Panc1 (cell line): ENCODE measurements around the gene DYRK2. TPM values are rescaled to one million over a fixed set of nuclear protein-coding genes. Genes with fewer than 3 reads are reported as not detected.

Experiments used
- ATAC-seq: fragments of 200-7000 bp; cut with Tn5 transposase; 2 replicates; pipeline ENCODE4 v1.9.1; 2020; ENCODE audit warnings: mild to moderate bottlenecking, moderate library complexity
- BruUV-seq: library from RNA; stranded (reverse); fragments of 400-500 nt; replicated peaks from 2 replicates; lab custom pipeline; 2021; lab: Mats Ljungman, UMichigan
- CTCF ChIA-PET: fragments of 300-600 bp; sonication (Branson Sonifier 250); formaldehyde crosslinking; loops from one replicate; lab custom pipeline; 2022; ENCODE audit warnings: antibody characterized with exemption; lab: Charles Lee
- POLR2A ChIA-PET: fragments of 300-600 bp; sonication (Branson Sonifier 250); formaldehyde crosslinking; loops from one replicate; lab custom pipeline; 2022; ENCODE audit warnings: antibody characterized with exemption; lab: Charles Lee
- DNase-seq: peaks from one replicate; pipeline ENCODE4 v3.0.0-alpha.2; 2010; ENCODE audit warnings: low read depth, low spot score
- H3K27ac ChIP-seq: 2 replicates; pipeline ENCODE4 v1.5.1; 2011; ENCODE audit warnings: mild to moderate bottlenecking, low read length, inconsistent platforms
- H3K27me3 ChIP-seq: fragments of 200-500 bp; sonication (Bioruptor generic); 2 replicates; pipeline ENCODE4 v1.6.0; 2014; ENCODE audit warnings: low read length, inconsistent platforms; ENCODE audit not compliant: control insufficient read depth, insufficient read depth
- H3K36me3 ChIP-seq: fragments of 200-500 bp; sonication (Bioruptor generic); 2 replicates; pipeline ENCODE4 v1.5.1; 2014; ENCODE audit warnings: inconsistent platforms, mild to moderate bottlenecking, low read length, moderate library complexity; ENCODE audit not compliant: control insufficient read depth, insufficient read depth
- H3K4me1 ChIP-seq: 2 replicates; pipeline ENCODE4 v1.5.1; 2011; ENCODE audit warnings: inconsistent platforms, mild to moderate bottlenecking, low read length, moderate library complexity; ENCODE audit not compliant: control insufficient read depth, insufficient read depth
- H3K4me3 ChIP-seq, 2 experiments: 2 replicates each; pipeline ENCODE4 v1.5.1; 2011 to 2012; ENCODE audit warnings: low read depth in 2 of 2, low read length in 2 of 2, mild to moderate bottlenecking in 2 of 2, inconsistent platforms in 1 of 2, moderate library complexity in 1 of 2
- H3K9me3 ChIP-seq: fragments of 200-500 bp; sonication (Bioruptor generic); 2 replicates; pipeline ENCODE4 v1.5.1; 2014; ENCODE audit warnings: low read depth, mild to moderate bottlenecking, inconsistent platforms, low read length, moderate library complexity; ENCODE audit not compliant: control insufficient read depth, insufficient read depth
- POLR2AphosphoS5 ChIP-seq: IDR thresholded peaks from 2 replicates; pipeline ENCODE4 v1.6.1; 2012; ENCODE audit warnings: mild to moderate bottlenecking, low read depth, low read length, moderate library complexity
- REST ChIP-seq, 2 experiments: IDR thresholded peaks; 2 replicates each; pipeline ENCODE4 v1.6.1; 2011 to 2012; ENCODE audit warnings: low read depth in 2 of 2, control low read depth in 1 of 2, low read length in 1 of 2, mild to moderate bottlenecking in 1 of 2, moderate library complexity in 1 of 2; ENCODE audit not compliant: insufficient read depth in 1 of 2
- SIN3A ChIP-seq: IDR thresholded peaks from 2 replicates; pipeline ENCODE4 v1.6.1; 2012; ENCODE audit warnings: low read depth, mild to moderate bottlenecking, low read length, moderate library complexity, borderline replicate concordance; ENCODE audit not compliant: insufficient read depth
- TCF7L2 ChIP-seq: IDR thresholded peaks from 2 replicates; pipeline ENCODE4 v1.6.1; 2011; ENCODE audit warnings: mild to moderate bottlenecking, low read depth, low read length, inconsistent platforms
- in situ Hi-C: cut with HindIII; loops from 2 replicates; pipeline ENCODE4 v1.10.0; 2016; ENCODE audit warnings: low sequenced_read_pairs, low pct_unique_long_range_greater_than_20kb
- intact Hi-C: fragments of 100-400 bp; cut with micrococcal nuclease; formaldehyde crosslinking; loops from one replicate; pipeline ENCODE4 v1.10.0; 2022; ENCODE audit not compliant: unreplicated experiment
- total RNA-seq: library from RNA; stranded (reverse); gene quantifications from one replicate; pipeline ENCODE4 v1.2.1, GENCODE V29; 2021; ENCODE audit not compliant: unreplicated experiment
- TF ChIP-seq, protein P1 (sequence below): fragments of 450-650 bp; IDR thresholded peaks from 2 replicates; pipeline ENCODE4 v1.5.1; 2017; ENCODE audit warnings: mild to moderate bottlenecking

The DYRK2 gene
- total RNA-seq, 1 experiment from 2014 or later: 9.9 TPM

- no TSS peak for BruUV-seq
- Histone ChIP-seq H3K27ac (no peak overlapping the region), H3K4me3 (no peak overlapping the region), H3K36me3 (no peaks in the 10 kb centered on the region), H3K4me1 (no peaks in the 10 kb centered on the region), H3K27me3 (peaks cover 3% of the 10 kb centered on the region; the same call in 1 of the 2 replicates), H3K9me3 (no peaks in the 10 kb centered on the region)
- ATAC-seq (no peak), DNase-seq (no peak)
- ChIA-PET POLR2A (no interaction called here), CTCF (no interaction called here)
- TF ChIP-seq SIN3A (no peak), REST (IDR thresholded peaks at IDR 0.05; ENCODE audit: insufficient read depth in 1 of 2, low read depth in 2 of 2, low read length in 1 of 2) (no peak), TCF7L2 (no peak), POLR2AphosphoS5 (no peak)
- TF ChIP-seq, protein P1, sequence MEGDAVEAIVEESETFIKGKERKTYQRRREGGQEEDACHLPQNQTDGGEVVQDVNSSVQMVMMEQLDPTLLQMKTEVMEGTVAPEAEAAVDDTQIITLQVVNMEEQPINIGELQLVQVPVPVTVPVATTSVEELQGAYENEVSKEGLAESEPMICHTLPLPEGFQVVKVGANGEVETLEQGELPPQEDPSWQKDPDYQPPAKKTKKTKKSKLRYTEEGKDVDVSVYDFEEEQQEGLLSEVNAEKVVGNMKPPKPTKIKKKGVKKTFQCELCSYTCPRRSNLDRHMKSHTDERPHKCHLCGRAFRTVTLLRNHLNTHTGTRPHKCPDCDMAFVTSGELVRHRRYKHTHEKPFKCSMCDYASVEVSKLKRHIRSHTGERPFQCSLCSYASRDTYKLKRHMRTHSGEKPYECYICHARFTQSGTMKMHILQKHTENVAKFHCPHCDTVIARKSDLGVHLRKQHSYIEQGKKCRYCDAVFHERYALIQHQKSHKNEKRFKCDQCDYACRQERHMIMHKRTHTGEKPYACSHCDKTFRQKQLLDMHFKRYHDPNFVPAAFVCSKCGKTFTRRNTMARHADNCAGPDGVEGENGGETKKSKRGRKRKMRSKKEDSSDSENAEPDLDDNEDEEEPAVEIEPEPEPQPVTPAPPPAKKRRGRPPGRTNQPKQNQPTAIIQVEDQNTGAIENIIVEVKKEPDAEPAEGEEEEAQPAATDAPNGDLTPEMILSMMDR: no peak
- in situ Hi-C loops (no loop called here), intact Hi-C loops (no loop called here)
These were observed 30.2 kb upstream of the DYRK2 start for GRCh38 chr12:67618303-67618702.

DNA sequence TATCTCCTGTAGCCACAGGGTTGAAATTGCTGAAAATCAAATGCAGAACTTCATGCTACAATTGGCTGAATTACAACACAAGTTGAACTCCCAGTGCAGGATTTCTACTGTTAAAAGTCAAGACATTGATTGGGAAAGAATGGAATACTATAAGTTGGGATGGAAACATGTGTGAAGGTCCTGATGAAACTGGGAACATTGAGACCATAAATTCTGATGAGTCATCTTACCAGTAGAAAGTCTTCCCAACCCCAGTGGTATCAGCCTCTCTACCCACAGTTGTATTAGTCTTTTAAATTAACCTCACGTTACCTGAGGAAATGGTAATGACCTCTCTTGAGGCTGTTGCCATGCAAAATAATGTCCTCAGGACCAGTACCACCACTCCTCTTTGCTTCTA lies 27.4 kb upstream of the DYRK2 start:
- DNase-seq: no peak
- CTCF ChIA-PET: no interaction called here
- Histone ChIP-seq H3K4me3 (no peak overlapping the region), H3K27me3 (no peaks in the 10 kb centered on the region; the same call in 1 of the 2 replicates), H3K9me3 (no peaks in the 10 kb centered on the region), H3K36me3 (no peaks in the 10 kb centered on the region), H3K4me1 (no peaks in the 10 kb centered on the region), H3K27ac (no peak overlapping the region)
- no peak for ATAC-seq
- TF ChIP-seq POLR2AphosphoS5 (no peak), SIN3A (no peak), TCF7L2 (no peak), REST (IDR thresholded peaks at IDR 0.05; ENCODE audit: insufficient read depth in 1 of 2, low read depth in 2 of 2, low read length in 1 of 2) (no peak)
- TF ChIP-seq, protein P1: no peak
- in situ Hi-C loops: no loop called here
- POLR2A ChIA-PET: no interaction called here
- intact Hi-C loops: no loop called here
- BruUV-seq: no TSS peak
